K562 (cell line): Measurements from ENCODE around the gene DOCK3.
"Not testable (repeated sequence)": the region's sequence is repeated elsewhere in the genome, so short reads cannot be mapped to it uniquely, and the experiment has no call there.

Source experiments
- CHD4 ChIP-seq: fragments of 200-600 bp; sonication (generic); IDR thresholded peaks from 3 replicates; pipeline ENCODE4 v1.6.1; 2012; ENCODE audit warnings: low read depth, mild to moderate bottlenecking, mixed read lengths, low read length, inconsistent platforms; ENCODE audit not compliant: insufficient read depth, insufficient replicate concordance, poor library complexity, severe bottlenecking
- TRIM24 ChIP-seq, 2 experiments: fragments of 450-650 bp; IDR thresholded peaks; 2 replicates each; pipeline ENCODE4 v1.6.1; 2016
- ZBTB7A ChIP-seq: IDR thresholded peaks from 2 replicates; pipeline ENCODE4 v1.6.1; 2011; ENCODE audit warnings: low read depth, mild to moderate bottlenecking, low read length, moderate library complexity, borderline replicate concordance; ENCODE audit not compliant: control insufficient read depth
- ZFP36 ChIP-seq: fragments of 150-350 bp; IDR thresholded peaks from 2 replicates; pipeline ENCODE4 v1.6.1; 2018; ENCODE audit warnings: low read length, low read depth; ENCODE audit not compliant: partially characterized antibody
- ZNF444 ChIP-seq: fragments of 250-450 bp; sonication (Bioruptor Pico); IDR thresholded peaks from 2 replicates; pipeline ENCODE4 v1.4.0; 2020; ENCODE audit warnings: mild to moderate bottlenecking, moderate library complexity

GRCh38 chr3:51199296-51199695, 524.6 kb downstream of the DOCK3 start:
- TF ChIP-seq ZFP36; TRIM24 (IDR thresholded peaks at IDR 0.05); ZBTB7A; ZNF444; CHD4: not testable (repeated sequence)
